GM12865 (cell line): ENCODE measurements around the gene ALDH8A1.

ENCODE experiments used
- DNase-seq: peaks from one replicate; pipeline ENCODE4 v3.0.0; 2010; ENCODE audit warnings: low read depth
- H3K4me3 ChIP-seq: 2 replicates; pipeline ENCODE4 v1.5.1; 2011; ENCODE audit warnings: mild to moderate bottlenecking, low read depth, low read length, control low read depth
- TF ChIP-seq, protein P1 (sequence below): IDR thresholded peaks from 2 replicates; pipeline ENCODE4 v1.5.1; 2011; ENCODE audit warnings: low read length, control low read depth, low read depth, inconsistent platforms; ENCODE audit not compliant: insufficient read depth; ENCODE audit errors: missing control alignments

Gene ALDH8A1

GRCh38 chr6:134880487-134881190 lies 69.3 kb downstream of the ALDH8A1 start:
- TF ChIP-seq, protein P1, sequence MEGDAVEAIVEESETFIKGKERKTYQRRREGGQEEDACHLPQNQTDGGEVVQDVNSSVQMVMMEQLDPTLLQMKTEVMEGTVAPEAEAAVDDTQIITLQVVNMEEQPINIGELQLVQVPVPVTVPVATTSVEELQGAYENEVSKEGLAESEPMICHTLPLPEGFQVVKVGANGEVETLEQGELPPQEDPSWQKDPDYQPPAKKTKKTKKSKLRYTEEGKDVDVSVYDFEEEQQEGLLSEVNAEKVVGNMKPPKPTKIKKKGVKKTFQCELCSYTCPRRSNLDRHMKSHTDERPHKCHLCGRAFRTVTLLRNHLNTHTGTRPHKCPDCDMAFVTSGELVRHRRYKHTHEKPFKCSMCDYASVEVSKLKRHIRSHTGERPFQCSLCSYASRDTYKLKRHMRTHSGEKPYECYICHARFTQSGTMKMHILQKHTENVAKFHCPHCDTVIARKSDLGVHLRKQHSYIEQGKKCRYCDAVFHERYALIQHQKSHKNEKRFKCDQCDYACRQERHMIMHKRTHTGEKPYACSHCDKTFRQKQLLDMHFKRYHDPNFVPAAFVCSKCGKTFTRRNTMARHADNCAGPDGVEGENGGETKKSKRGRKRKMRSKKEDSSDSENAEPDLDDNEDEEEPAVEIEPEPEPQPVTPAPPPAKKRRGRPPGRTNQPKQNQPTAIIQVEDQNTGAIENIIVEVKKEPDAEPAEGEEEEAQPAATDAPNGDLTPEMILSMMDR = no peak
- no peak for DNase-seq
- H3K4me3 ChIP-seq = no peak overlapping the region

GRCh38 chr6:134878136-134878535 lies 71.8 kb downstream of the ALDH8A1 start:
- TF ChIP-seq, protein P1 = no peak
- H3K4me3 ChIP-seq = no peak overlapping the region
- DNase-seq = no peak

GRCh38 chr6:134875367-134875766 lies 74.5 kb downstream of the ALDH8A1 start:
- DNase-seq = peak; percentile 35
- H3K4me3 ChIP-seq = no peak overlapping the region
- TF ChIP-seq, protein P1 = no peak

- DNase-seq = peak; percentile 53
- TF ChIP-seq, protein P1 = no peak
- no peak overlapping the region for H3K4me3 ChIP-seq
Measured at GRCh38 chr6:134873500-134874388, 76.2 kb downstream of the ALDH8A1 start.

DNA sequence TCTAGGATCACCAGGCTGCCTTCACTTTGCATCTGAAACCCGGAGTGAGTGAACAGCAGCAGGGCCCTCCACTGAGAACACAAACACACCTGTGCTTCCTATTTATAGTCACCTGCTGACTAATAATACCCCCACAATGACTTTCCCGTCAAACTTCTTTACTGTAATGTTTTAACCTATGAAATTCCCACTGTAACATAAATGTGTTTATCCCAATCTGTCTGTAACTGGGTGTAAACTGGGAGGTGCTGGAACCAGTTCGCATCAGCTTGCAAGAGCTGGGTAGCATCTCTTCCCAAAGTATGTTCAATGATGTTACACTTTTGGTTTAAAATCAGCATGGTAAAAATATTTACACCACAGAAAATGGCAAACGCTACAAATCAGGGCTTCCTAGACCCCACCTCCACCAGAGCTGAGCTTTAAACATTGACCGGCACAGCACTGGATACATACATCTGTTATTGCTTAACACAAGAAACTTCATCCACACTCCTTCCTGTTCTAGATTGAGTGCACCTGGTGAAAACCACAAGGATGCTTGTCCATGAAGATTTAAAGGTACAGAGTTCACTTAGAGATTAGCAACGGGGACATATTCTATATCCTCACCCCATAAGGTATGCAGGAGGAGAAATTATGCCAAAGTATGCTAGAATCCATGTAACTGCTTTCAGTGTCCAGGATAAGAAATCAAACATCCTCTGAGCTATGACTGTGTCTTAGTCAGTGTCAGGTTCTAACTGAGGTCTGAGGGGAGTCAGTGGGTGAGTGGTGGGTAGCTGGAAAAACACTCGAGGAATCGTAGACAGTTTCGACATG lies 79.0 kb downstream of the ALDH8A1 start:
- TF ChIP-seq, protein P1 = no peak
- H3K4me3 ChIP-seq = peak overlapping the region; percentile 41; the same call in 1 of the 2 replicates
- DNase-seq = peak; percentile 91

DNA sequence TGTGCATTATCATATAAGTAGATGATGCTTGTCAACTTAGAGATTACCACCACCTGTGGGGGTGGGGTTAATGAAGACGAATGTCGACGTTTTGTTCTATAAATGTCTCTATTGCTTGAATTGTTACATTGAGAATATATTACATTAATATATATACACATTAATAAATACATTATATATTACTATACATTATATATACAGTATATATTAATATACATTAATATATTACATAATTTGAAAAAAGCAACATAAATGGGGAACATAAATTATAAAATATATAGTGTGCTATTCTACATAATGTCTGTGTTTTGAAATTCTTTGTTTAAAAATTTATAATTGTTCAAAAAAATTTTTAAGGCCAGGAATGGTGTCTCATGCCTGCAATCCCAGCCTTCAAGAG lies 81.1 kb downstream of the ALDH8A1 start:
- TF ChIP-seq, protein P1 = no peak
- no peak overlapping the region for H3K4me3 ChIP-seq
- DNase-seq = no peak
